ENCODE data around the gene GPR137B. TPM values are rescaled to one million over a fixed set of nuclear protein-coding genes. Genes with fewer than 3 reads are reported as not detected.
"Not testable (repeated sequence)": the region's sequence is repeated elsewhere in the genome, so short reads cannot be mapped to it uniquely, and the experiment has no call there.

Gene GPR137B
- total RNA-seq, 1 experiment from 2014 or later = 11.4 TPM

GRCh38 chr1:236158072-236158471 is 15.7 kb downstream of the GPR137B start:
- BruUV-seq (replicated peaks); H2AFZ ChIP-seq (ENCODE audit: low read depth, low read length, poor library complexity, severe bottlenecking); H3K27me3 ChIP-seq (ENCODE audit: insufficient read depth, low read length); H3K27ac ChIP-seq (ENCODE audit: low read depth, low read length); RAD21 ChIA-PET (ENCODE audit: low non-redundant PET in 1 of 2, low total read pairs in 2 of 2, uncharacterized antibody in 2 of 2, unreplicated experiment in 2 of 2); H3K9ac ChIP-seq (ENCODE audit: low read length); H3K9me3 ChIP-seq (ENCODE audit: control insufficient read depth in 1 of 2, insufficient read depth in 1 of 2, low read depth in 1 of 2, low read length in 2 of 2); DNase-seq (ENCODE audit: low read depth, low spot score); intact Hi-C loops (cut with micrococcal nuclease); H3K36me3 ChIP-seq (ENCODE audit: control insufficient read depth in 1 of 2, insufficient read depth in 2 of 2, low read length in 2 of 2); H3K9me2 ChIP-seq (ENCODE audit: insufficient read depth); H3K79me2 ChIP-seq (ENCODE audit: insufficient read depth, low read length); ATAC-seq; H4K20me1 ChIP-seq (ENCODE audit: insufficient read depth); POLR2A ChIA-PET; H3K4me3 ChIP-seq (replicated peaks in 1 of 2; ENCODE audit: low read depth in 1 of 2, low read length in 2 of 2); H3K4me1 ChIP-seq (ENCODE audit: control insufficient read depth in 1 of 2, insufficient read depth in 2 of 2, low read length in 2 of 2); H3K4me2 ChIP-seq (ENCODE audit: low read length): not testable (repeated sequence)
- 0 out of 6 replicates have a peak, but pooled peaks of 2 of the 3 experiments have one; percentile 12 to 17 for TF ChIP-seq CTCF (IDR thresholded peaks at IDR 0.05 in 2 of 3, conservative IDR thresholded peaks at IDR 0.05 in 1 of 3; ENCODE audit: borderline replicate concordance in 1 of 3, insufficient read depth in 1 of 3, low read depth in 2 of 3, low read length in 2 of 3)
- CTCF ChIA-PET = interaction anchor here (1.3 kb wide), 1 partner anchor 187 kb away, joined by 3 read pairs; no protein-coding TSS in a partner anchor

GRCh38 chr1:236158719-236159118 is 16.4 kb downstream of the GPR137B start:
- no peaks in the 10 kb centered on the region for H3K27me3 ChIP-seq (ENCODE audit: insufficient read depth, low read length)
- H2AFZ ChIP-seq (ENCODE audit: low read depth, low read length, poor library complexity, severe bottlenecking) = no peak overlapping the region
- ATAC-seq (no peak), DNase-seq (ENCODE audit: low read depth, low spot score) (no peak)
- no peaks in the 10 kb centered on the region; a peak in 1 of 4 replicates for H3K9me3 ChIP-seq (ENCODE audit: control insufficient read depth in 1 of 2, insufficient read depth in 1 of 2, low read depth in 1 of 2, low read length in 2 of 2)
- POLR2A ChIA-PET = no interaction called here
- H3K4me2 ChIP-seq (ENCODE audit: low read length) = no peak overlapping the region
- H4K20me1 ChIP-seq (ENCODE audit: insufficient read depth) = no peaks in the 10 kb centered on the region
- no peaks in the 10 kb centered on the region for H3K36me3 ChIP-seq (ENCODE audit: control insufficient read depth in 1 of 2, insufficient read depth in 2 of 2, low read length in 2 of 2)
- H3K4me1 ChIP-seq (ENCODE audit: control insufficient read depth in 1 of 2, insufficient read depth in 2 of 2, low read length in 2 of 2) = no peaks in the 10 kb centered on the region
- RAD21 ChIA-PET (ENCODE audit: low non-redundant PET in 1 of 2, low total read pairs in 2 of 2, uncharacterized antibody in 2 of 2, unreplicated experiment in 2 of 2) = no interaction called here
- BruUV-seq (replicated peaks) = no TSS peak
- no peaks in the 10 kb centered on the region for H3K79me2 ChIP-seq (ENCODE audit: insufficient read depth, low read length)
- no peak overlapping the region for H3K9ac ChIP-seq (ENCODE audit: low read length)
- CTCF ChIA-PET = interaction anchor here (1.3 kb wide), 1 partner anchor 187 kb away, joined by 3 read pairs; no protein-coding TSS in a partner anchor
- no peak overlapping the region for H3K4me3 ChIP-seq (replicated peaks in 1 of 2; ENCODE audit: low read depth in 1 of 2, low read length in 2 of 2)
- intact Hi-C loops (cut with micrococcal nuclease) = no loop called here
- H3K9me2 ChIP-seq (ENCODE audit: insufficient read depth) = no peaks in the 10 kb centered on the region
- H3K27ac ChIP-seq (ENCODE audit: low read depth, low read length) = no peak overlapping the region
- no peak for TF ChIP-seq RAD21 (IDR thresholded peaks at IDR 0.05; ENCODE audit: low read depth)
- TF ChIP-seq POLR2AphosphoS5 (IDR thresholded peaks at IDR 0.05; ENCODE audit: low read depth, low read length) = no peak
- TF ChIP-seq POLR2A (IDR thresholded peaks at IDR 0.05; ENCODE audit: borderline replicate concordance, extremely low read depth, insufficient read depth, insufficient read length) = no peak
- no peak for TF ChIP-seq REST (IDR thresholded peaks at IDR 0.05; ENCODE audit: low read depth)
- no peak for TF ChIP-seq ATF3 (IDR thresholded peaks at IDR 0.05)
- no peak for TF ChIP-seq ELF1 (IDR thresholded peaks at IDR 0.05; ENCODE audit: borderline replicate concordance, low read depth)
- no peak for TF ChIP-seq CTCF (IDR thresholded peaks at IDR 0.05 in 2 of 3, conservative IDR thresholded peaks at IDR 0.05 in 1 of 3; ENCODE audit: borderline replicate concordance in 1 of 3, insufficient read depth in 1 of 3, low read depth in 2 of 3, low read length in 2 of 3)
- TF ChIP-seq CBX3 (IDR thresholded peaks at IDR 0.05; ENCODE audit: low read depth) = no peak
- no peak for TF ChIP-seq SP1 (IDR thresholded peaks at IDR 0.05; ENCODE audit: low read depth)
- no peak for TF ChIP-seq FOSL1 (IDR thresholded peaks at IDR 0.05; ENCODE audit: low read depth)
- no peak for TF ChIP-seq TCF7L2 (IDR thresholded peaks at IDR 0.05; ENCODE audit: borderline replicate concordance, extremely low read depth, insufficient read depth, insufficient read length)

All from HCT116 (cell line).